Tongue (tissue), 3 donors: ENCODE measurements around the gene SLC3A2. TPM values are rescaled to one million over a fixed set of nuclear protein-coding genes. Genes with fewer than 3 reads are reported as not detected.
"Not testable (repeated sequence)": the region's sequence is repeated elsewhere in the genome, so short reads cannot be mapped to it uniquely, and the experiment has no call there.

ENCODE experiments used
- DNase-seq: peaks from one replicate; pipeline ENCODE4 v3.0.0-alpha.2; 2015
- small RNA-seq: library from RNA; depleted of rRNA; stranded (forward); fragments of <200 nt; gene quantifications from one replicate; pipeline ENCODE3, GENCODE V24; 2014; ENCODE audit warnings: low replicate concordance
- total RNA-seq: library from RNA; depleted of rRNA; stranded (reverse); fragments of >200 nt; gene quantifications from one replicate; pipeline ENCODE4 v1.2.3, GENCODE V29; 2014

SLC3A2 gene
- total RNA-seq, 1 donor from 2014 or later = 87.0 TPM

DNA sequence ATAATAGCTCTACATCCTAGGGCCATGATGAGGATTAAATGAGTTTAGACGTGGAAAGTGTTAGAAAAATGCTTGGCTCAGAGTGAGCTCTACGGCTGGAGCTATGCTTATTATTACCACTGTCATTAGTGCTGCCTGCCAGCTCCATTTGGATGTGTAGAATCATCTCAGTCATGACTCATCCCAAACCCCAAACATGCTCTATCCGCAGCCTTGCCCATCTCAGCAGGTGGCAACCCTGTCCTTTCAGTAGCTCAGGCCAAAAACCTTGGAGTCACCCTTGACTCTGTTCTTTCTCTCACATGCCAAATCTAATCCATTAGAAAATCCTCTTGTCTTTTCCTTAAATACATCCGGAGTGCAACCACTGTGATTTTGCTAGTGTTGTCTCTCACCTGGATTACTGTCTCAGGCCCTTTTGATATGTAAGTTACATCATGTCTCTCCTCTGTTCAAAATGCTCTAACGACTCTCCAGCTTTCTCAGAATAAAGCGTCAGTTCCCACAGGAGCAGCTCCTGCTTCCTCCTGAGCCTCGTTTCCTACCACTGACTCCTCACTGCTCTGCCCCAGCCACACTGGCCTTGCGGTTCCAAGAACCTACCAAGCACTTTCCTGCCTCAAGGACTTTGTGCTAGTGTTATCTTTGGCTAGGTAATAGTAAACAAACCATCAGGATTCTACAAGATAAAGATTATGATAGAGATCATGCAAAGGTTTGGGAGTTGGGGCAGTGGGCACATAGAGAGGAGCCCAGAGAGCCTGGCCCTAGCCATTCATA, 51.0 kb downstream of the SLC3A2 start:
- peak; percentile 32 for DNase-seq

DNA sequence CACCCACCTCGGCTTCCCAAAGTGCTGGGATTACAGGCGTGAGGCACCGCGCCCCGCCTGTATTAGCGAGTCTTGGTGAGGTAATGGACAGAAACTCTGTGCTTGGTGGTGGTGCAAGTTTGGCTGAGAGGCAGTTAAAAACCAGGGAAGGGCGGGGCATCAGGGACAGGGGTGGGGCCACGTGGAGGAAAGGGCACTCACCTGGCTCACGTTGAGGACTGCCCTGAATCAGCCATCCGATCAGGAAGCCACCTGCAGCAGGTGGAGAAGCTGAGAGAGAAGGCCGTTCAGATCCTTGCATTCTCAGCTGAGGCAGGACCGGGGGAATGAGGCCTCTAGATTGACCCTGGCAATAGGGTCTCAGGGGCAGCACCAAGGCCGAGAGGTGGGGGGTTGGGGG, 52.6 kb downstream of the SLC3A2 start:
- no peak for DNase-seq

DNA sequence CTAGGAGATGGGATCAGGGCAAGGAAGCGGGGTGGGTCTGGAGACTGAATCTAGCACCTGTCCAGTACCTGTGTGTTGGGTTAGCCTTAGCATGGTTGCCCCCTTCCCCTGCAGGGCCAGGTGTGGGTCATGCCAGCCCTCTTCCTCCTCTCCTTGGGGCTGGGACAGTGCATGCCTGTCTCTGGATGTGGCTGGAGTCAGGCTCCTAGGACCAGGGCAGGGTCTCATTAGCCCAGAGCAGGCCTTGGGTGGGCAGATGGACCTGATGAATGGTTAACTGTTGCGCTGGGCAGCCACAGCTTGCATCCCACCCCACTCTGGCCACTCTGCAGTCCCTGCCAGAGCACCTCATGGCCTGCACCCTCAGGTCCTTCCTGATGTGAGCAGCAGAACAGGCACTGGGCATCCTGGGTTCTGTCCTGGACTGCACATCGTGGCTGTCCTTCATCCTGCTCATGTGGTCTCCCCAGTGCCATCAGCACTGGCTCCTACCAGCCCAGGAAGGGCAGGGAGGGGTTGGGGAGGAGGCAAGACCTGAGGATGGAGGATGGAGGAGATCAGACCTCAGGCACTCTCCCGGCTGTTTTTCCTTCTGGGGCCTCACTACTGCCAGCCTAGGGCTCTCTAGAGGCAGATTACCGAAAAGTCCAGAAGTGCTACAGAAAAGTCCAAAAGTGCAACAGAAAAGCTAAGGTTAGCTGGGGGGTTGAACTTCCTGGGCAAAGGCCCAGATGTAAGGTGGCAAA, 53.2 kb downstream of the SLC3A2 start:
- DNase-seq = no peak

DNA sequence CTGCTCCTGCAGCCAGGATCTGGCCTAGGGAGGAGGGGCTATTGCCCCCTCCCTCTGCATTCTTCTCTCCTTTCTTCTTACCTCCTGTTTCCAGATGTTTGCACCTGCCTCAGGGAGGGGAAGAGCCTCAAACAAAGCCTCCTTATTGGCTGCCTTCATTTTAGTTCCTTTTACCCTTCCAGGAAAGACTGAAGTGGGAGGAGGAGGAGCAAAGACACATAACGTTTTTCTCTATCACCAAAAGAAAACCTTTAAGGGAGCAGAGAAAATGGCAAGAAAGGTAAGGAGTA, 53.7 kb downstream of the SLC3A2 start:
- DNase-seq = no peak

DNA sequence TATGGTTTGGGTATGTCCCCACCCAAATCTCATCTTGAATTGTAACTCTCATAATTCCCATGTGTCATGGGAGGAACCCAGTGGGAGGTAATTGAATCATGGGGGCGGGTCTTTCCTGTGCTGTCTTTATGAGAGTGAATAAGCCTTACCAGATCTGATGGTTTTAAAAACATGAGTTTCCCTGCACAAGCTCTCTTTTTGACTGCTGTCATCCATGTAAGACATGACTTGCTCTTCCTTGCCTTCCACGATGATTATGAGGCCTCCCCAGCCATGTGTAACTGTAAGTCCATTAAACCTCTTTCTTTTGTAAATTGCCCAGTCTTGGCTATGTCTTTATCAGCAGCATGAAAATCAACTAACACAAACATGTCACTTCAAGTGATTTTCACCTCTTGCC, 56.8 kb downstream of the SLC3A2 start:
- not testable (repeated sequence) for DNase-seq

Small RNA genes lying within 50 kb of the gene (small RNA-seq; reads per million reads assigned to genes)
- gene RF00099 (not detected), gene RN7SL259P (not detected), gene SNORD22 (not detected), gene SNORD26 (not detected), gene SNORD27 (not detected), gene SNORD28 (not detected), gene SNORD30 (352 reads per million, percentile 98 among the genes with 10 or more reads in this experiment)

Other genes starting within 250 kb of the SLC3A2 start
- 158 TPM for gene GANAB, start 234.3 kb upstream of the SLC3A2 start, total RNA-seq
- 22.4 TPM for gene INTS5, start 227.6 kb upstream of the SLC3A2 start, total RNA-seq
- 10.4 TPM for gene C11orf98, start 215.7 kb upstream of the SLC3A2 start, total RNA-seq
- 2.6 TPM for gene CSKMT, start 215.6 kb upstream of the SLC3A2 start, total RNA-seq
- gene UQCC3, start 209.2 kb upstream of the SLC3A2 start, total RNA-seq = 5.4 TPM
- gene LBHD1, start 208.6 kb upstream of the SLC3A2 start, total RNA-seq = 2.9 TPM
- 90.2 TPM for gene UBXN1, start 201.8 kb upstream of the SLC3A2 start, total RNA-seq
- gene LRRN4CL, start 191.4 kb upstream of the SLC3A2 start, total RNA-seq = 33.8 TPM
- gene BSCL2, start 173.5 kb upstream of the SLC3A2 start, total RNA-seq = 11.4 TPM
- not detected for gene GNG3, start 173.2 kb upstream of the SLC3A2 start, total RNA-seq
- 39.0 TPM for gene HNRNPUL2, start 153.4 kb upstream of the SLC3A2 start, total RNA-seq
- gene TTC9C, start 152.4 kb upstream of the SLC3A2 start, total RNA-seq = 18.9 TPM
- 7.5 TPM for gene ZBTB3, start 126.7 kb upstream of the SLC3A2 start, total RNA-seq
- 56.2 TPM for gene POLR2G, start 119.3 kb upstream of the SLC3A2 start, total RNA-seq
- 17.7 TPM for gene TAF6L, start 109.5 kb upstream of the SLC3A2 start, total RNA-seq
- 19.5 TPM for gene TMEM179B, start 93.5 kb upstream of the SLC3A2 start, total RNA-seq
- 24.7 TPM for gene TMEM223, start 88.9 kb upstream of the SLC3A2 start, total RNA-seq
- gene NXF1, start 75.5 kb upstream of the SLC3A2 start, total RNA-seq = 45.2 TPM
- gene STX5, start 48.8 kb upstream of the SLC3A2 start, total RNA-seq = 37.1 TPM
- gene TEX54, start 48.1 kb upstream of the SLC3A2 start, total RNA-seq = not detected
- gene WDR74, start 41.3 kb upstream of the SLC3A2 start, total RNA-seq = 36.8 TPM
- gene CHRM1, start 40.5 kb downstream of the SLC3A2 start, total RNA-seq = 0.10 TPM
- gene SLC22A6, start 104.1 kb downstream of the SLC3A2 start, total RNA-seq = not detected
- gene SLC22A8, start 134.9 kb downstream of the SLC3A2 start, total RNA-seq = not detected